Ovary (tissue), 9 donors: ENCODE data around the gene REEP5. TPM values are rescaled to one million over a fixed set of nuclear protein-coding genes. Genes with fewer than 3 reads are reported as not detected.
"Not testable (repeated sequence)": the region's sequence is repeated elsewhere in the genome, so short reads cannot be mapped to it uniquely, and the experiment has no call there.

Source experiments
- DNase-seq, 5 donors: peaks; one replicate each; pipeline ENCODE4 v3.0.0-alpha.2; 2019 to 2020
- H3K27ac ChIP-seq, 2 donors: fragments of 200-600 bp; one replicate each; pipeline versions ENCODE4 v1.5.1 to v1.8.0; 2019 to 2022
- H3K27me3 ChIP-seq: fragments of 200-600 bp; one replicate; pipeline ENCODE4 v1.8.0; 2022
- H3K36me3 ChIP-seq: fragments of 200-600 bp; sonication (generic); one replicate; pipeline ENCODE4 v1.5.1; 2019
- H3K4me1 ChIP-seq: one replicate; pipeline ENCODE4 v1.8.1; 2013; ENCODE audit warnings: mild to moderate bottlenecking, moderate library complexity; ENCODE audit not compliant: insufficient read depth
- H3K4me3 ChIP-seq: fragments of 200-600 bp; sonication (generic); one replicate; pipeline ENCODE4 v1.5.1; 2017
- H3K9me3 ChIP-seq, 2 donors: fragments of 200-600 bp in 1 of 2; sonication (generic) in 1 of 2; one replicate each; pipeline versions ENCODE4 v1.5.1 to v1.8.1; 2013 to 2019; ENCODE audit warnings: mild to moderate bottlenecking in 1 of 2, moderate library complexity in 1 of 2
- CTCF ChIP-seq, 3 donors: fragments of 450-650 bp in 2 of 3; fragments of 200-600 bp in 1 of 3; IDR thresholded peaks; one replicate each; pipeline versions ENCODE4 v1.5.1 to v1.8.0; 2016 to 2022; ENCODE audit warnings: antibody characterized with exemption in 3 of 3, mild to moderate bottlenecking in 1 of 3
- EP300 ChIP-seq: sonication (generic); formaldehyde crosslinking; IDR thresholded peaks from one replicate; pipeline ENCODE4 v1.6.1; 2017; ENCODE audit warnings: antibody characterized with exemption
- POLR2A ChIP-seq: fragments of 450-650 bp; IDR thresholded peaks from one replicate; pipeline ENCODE4 v1.6.1; 2017; ENCODE audit warnings: antibody characterized with exemption, mild to moderate bottlenecking, moderate library complexity
- WGBS, 3 donors: extraction: QIAGEN DNeasy Blood & Tissue Kit in 1 of 3; methylation state at CpG; one replicate each; pipeline versions ENCODE4 v1.1.5 to v1.1.7; 2013 to 2017; 5-methylcytosine and 5-hydroxymethylcytosine counted together
- intact Hi-C, 4 donors: fragments of 100-400 bp; cut with DNase I; formaldehyde crosslinking; loops; one replicate each; pipeline versions ENCODE4 v1.11.0 to v1.15.1; 2022 to 2023
- polyA plus RNA-seq, 2 donors: library from polyadenylated mRNA; stranded (reverse); fragments of 200-250 nt in 1 of 2; fragments of 350-450 nt in 1 of 2; fragmentation: Illumina TruSeq in 1 of 2; extraction: RNeasy Lipid Tissue Mini Kit (QIAGEN cat#74804) in 1 of 2; gene quantifications; one replicate each; pipeline ENCODE4 v1.2.3, GENCODE V29; 2013 to 2014
- total RNA-seq, 7 donors: library from RNA; depleted of rRNA in 2 of 7; stranded (reverse); fragments of >200 nt in 2 of 7; fragmentation: NEBNext Ultra II Directional in 3 of 7; extraction: Animal tissue kit (Norgen Biotek cat#: 25700) in 3 of 7; gene quantifications; one replicate each; pipeline versions ENCODE4 v1.1.0 to v1.2.4, GENCODE V29; 2016 to 2023
- donor health status: DM: no; HTN: no; CAD: no; lungs with moderate emphysema.
- donor health status: DM: no; HTN: no; CAD: no.
- donor health status: Bipolar disorder and iron deficiency.
- donor health status: DM: yes; HTN: yes; CAD: no.
- donor health status: DM: no; HTN: no; CAD: no.
- donor health status: DM: yes; HTN: yes; CAD: no.

The REEP5 gene
- total and polyA plus RNA-seq, 9 donors, result 50.2 to 90.4 (median 67.6) TPM

- Histone ChIP-seq H3K27me3 (no peaks in the 10 kb centered on the region), H3K9me3 (no peaks in the 10 kb centered on the region), H3K4me3 (no peak overlapping the region), H3K36me3 (no peaks in the 10 kb centered on the region), H3K27ac (no peak overlapping the region), H3K4me1 (no peaks in the 10 kb centered on the region)
- WGBS, 3 donors, result 88 to 91% (median 89%) methylated on average over 6 of the region's 6 CpGs
- TF ChIP-seq CTCF (IDR thresholded peaks at IDR 0.05), result no peak
- no peak for TF ChIP-seq POLR2A
- no peak for TF ChIP-seq EP300
- no peak for DNase-seq
- intact Hi-C loops, result loop anchor here in 1 of 4 donors (10.0 kb wide), 1 partner anchor 413 kb away; no protein-coding TSS in a partner anchor
Measured at GRCh38 chr5:112967520-112968083, 45.6 kb upstream of the REEP5 start.

- intact Hi-C loops, result loop anchor here in 1 of 4 donors (10.0 kb wide), 1 partner anchor 411 kb away; no protein-coding TSS in a partner anchor
- Histone ChIP-seq H3K27ac (no peak overlapping the region), H3K9me3 (no peaks in the 10 kb centered on the region), H3K27me3 (no peaks in the 10 kb centered on the region), H3K4me3 (no peak overlapping the region), H3K4me1 (no peaks in the 10 kb centered on the region), H3K36me3 (no peaks in the 10 kb centered on the region)
- no peak for TF ChIP-seq EP300
- TF ChIP-seq CTCF (IDR thresholded peaks at IDR 0.05), result no peak
- TF ChIP-seq POLR2A, result no peak
- 93 to 96% (median 95%) methylated on average over 8 of the region's 8 CpGs for WGBS, 3 donors
- DNase-seq, result no peak
Measured at GRCh38 chr5:112965733-112966306, 43.8 kb upstream of the REEP5 start.

GRCh38 chr5:112963374-112963733, 41.3 kb upstream of the REEP5 start:
- not testable (repeated sequence) for H3K4me1 ChIP-seq, H3K9me3 ChIP-seq, H3K36me3 ChIP-seq, H3K4me3 ChIP-seq, DNase-seq, H3K27ac ChIP-seq, H3K27me3 ChIP-seq
- intact Hi-C loops, result loop anchor here in 1 of 4 donors (10.0 kb wide), 1 partner anchor 409 kb away; no protein-coding TSS in a partner anchor
- WGBS, 3 donors, result 85 to 95% (median 90%) methylated on average over 3 of the region's 3 CpGs

GRCh38 chr5:112960863-112961504, 39.0 kb upstream of the REEP5 start:
- Histone ChIP-seq H3K27ac (no peak overlapping the region), H3K27me3 (no peaks in the 10 kb centered on the region), H3K9me3 (no peaks in the 10 kb centered on the region), H3K4me3 (no peak overlapping the region), H3K4me1 (peaks cover 3% of the 10 kb centered on the region), H3K36me3 (no peaks in the 10 kb centered on the region)
- intact Hi-C loops, result loop anchor here in 1 of 4 donors (10.0 kb wide), 1 partner anchor 406 kb away; no protein-coding TSS in a partner anchor
- no peak for TF ChIP-seq POLR2A
- TF ChIP-seq EP300, result no peak
- no peak for TF ChIP-seq CTCF (IDR thresholded peaks at IDR 0.05)
- no peak for DNase-seq
- 90 to 93% (median 93%) methylated on average over 6 of the region's 6 CpGs for WGBS, 3 donors

- no peak for DNase-seq
- H3K9me3 ChIP-seq, result no peaks in the 10 kb centered on the region
- WGBS, 3 donors, result 88 to 100% (median 95%) methylated on average over 1 of the region's 1 CpG
- TF ChIP-seq EP300, result no peak
- TF ChIP-seq POLR2A, result no peak
- no peak for TF ChIP-seq CTCF (IDR thresholded peaks at IDR 0.05)
- H3K27ac ChIP-seq, result no peak overlapping the region
- H3K4me3 ChIP-seq, result no peak overlapping the region
- peaks cover 3% of the 10 kb centered on the region for H3K4me1 ChIP-seq
- intact Hi-C loops, result loop anchor here in 1 of 4 donors (10.0 kb wide), 1 partner anchor 406 kb away; no protein-coding TSS in a partner anchor
- no peaks in the 10 kb centered on the region for H3K27me3 ChIP-seq
- H3K36me3 ChIP-seq, result no peaks in the 10 kb centered on the region
Measured at GRCh38 chr5:112960315-112960714, 38.3 kb upstream of the REEP5 start.

GRCh38 chr5:112959872-112960271, 37.8 kb upstream of the REEP5 start:
- not testable (repeated sequence) for H3K4me3 ChIP-seq, H3K9me3 ChIP-seq, H3K27ac ChIP-seq, DNase-seq, H3K4me1 ChIP-seq, H3K27me3 ChIP-seq, H3K36me3 ChIP-seq
- WGBS, 3 donors, result 81 to 87% (median 84%) methylated on average over 8 of the region's 8 CpGs
- intact Hi-C loops, result loop anchor here in 1 of 4 donors (10.0 kb wide), 1 partner anchor 405 kb away; no protein-coding TSS in a partner anchor
